A549 (cell line): Measurements from ENCODE around the gene MDM1. TPM values are rescaled to one million over a fixed set of nuclear protein-coding genes. Genes with fewer than 3 reads are reported as not detected.

ENCODE experiments used
- ATAC-seq, 2 experiments: fragments of 200-7000 bp in 1 of 2; fragments of >200 bp in 1 of 2; cut with Nextera tagmentation in 1 of 2; cut with Tn5 transposase in 1 of 2; 3 replicates each; pipeline versions ENCODE4 v1.8.0 to v1.9.1; 2018 to 2020; ENCODE audit warnings: mild to moderate bottlenecking in 1 of 2, moderate library complexity in 1 of 2
- CTCF ChIA-PET: fragments of 300-600 bp; sonication (Branson Sonifier 250); formaldehyde crosslinking; extraction: SDS; loops from one replicate; lab custom pipeline; 2021; ENCODE audit warnings: antibody characterized with exemption, inconsistent platforms; lab: Yijun Ruan, JAX
- POLR2A ChIA-PET: fragments of 350-600 bp; formaldehyde crosslinking; extraction: SDS; loops from one replicate; lab custom pipeline; 2021; ENCODE audit warnings: antibody characterized with exemption, inconsistent platforms; lab: Yijun Ruan, JAX
- DNase-seq, 2 experiments: peaks; one replicate each; pipeline versions ENCODE4 v3.0.0 to v3.0.0-alpha.2; 2011 to 2016; ENCODE audit warnings: low read depth in 1 of 2, low spot score in 1 of 2
- FAIRE-seq: peaks from 2 replicates; lab custom pipeline; 2011; peaks lifted over from hg19 to GRCh38; lab: Jason Lieb, UNC
- H3K27ac ChIP-seq, 2 experiments: fragments of >200 bp; sonication (Bioruptor Twin); formaldehyde crosslinking; 3 replicates each; pipeline ENCODE4 v1.5.1; 2016 to 2017
- H3K4me1 ChIP-seq: fragments of >200 bp; sonication (Bioruptor Twin); formaldehyde crosslinking; 3 replicates; pipeline ENCODE4 v1.6.1; 2016
- H3K4me2 ChIP-seq: fragments of >200 bp; sonication (Bioruptor Twin); formaldehyde crosslinking; 3 replicates; pipeline ENCODE4 v1.6.1; 2016
- H3K4me3 ChIP-seq: fragments of >200 bp; sonication (Bioruptor Twin); formaldehyde crosslinking; 3 replicates; pipeline ENCODE4 v1.5.1; 2016
- H3K9me3 ChIP-seq: fragments of >200 bp; sonication (Bioruptor Twin); formaldehyde crosslinking; 3 replicates; pipeline ENCODE4 v1.6.1; 2016
- ATOH8 ChIP-seq: fragments of 250-450 bp; sonication (Bioruptor Pico); IDR thresholded peaks from 2 replicates; pipeline ENCODE4 v1.5.0; 2020; ENCODE audit warnings: low read depth, mild to moderate bottlenecking, moderate library complexity
- CEBPB ChIP-seq, 2 experiments: fragments of >200 bp in 1 of 2; sonication (Bioruptor Twin) in 1 of 2; formaldehyde crosslinking in 1 of 2; IDR thresholded peaks; 2 replicates each; pipeline ENCODE4 v1.6.1; 2012 to 2016
- CHD2 ChIP-seq: fragments of 150-350 bp; IDR thresholded peaks from 2 replicates; pipeline ENCODE4 v1.6.1; 2014; ENCODE audit warnings: low read length; ENCODE audit not compliant: partially characterized antibody
- CHD4 ChIP-seq: fragments of 200-600 bp; sonication (generic); IDR thresholded peaks from 2 replicates; pipeline ENCODE4 v1.6.1; 2016; ENCODE audit warnings: antibody characterized with exemption, mild to moderate bottlenecking, borderline replicate concordance
- EHMT2 ChIP-seq: fragments of 200-600 bp; sonication (generic); IDR thresholded peaks from 2 replicates; pipeline ENCODE4 v1.6.1; 2016; ENCODE audit warnings: antibody characterized with exemption, low read depth, mild to moderate bottlenecking, moderate library complexity
- EP300 ChIP-seq, 2 experiments: fragments of >200 bp; sonication (Bioruptor Twin); formaldehyde crosslinking; IDR thresholded peaks; 2 replicates in 1 of 2; 3 replicates in 1 of 2; pipeline ENCODE4 v1.6.1; 2016 to 2017
- HDAC2 ChIP-seq: fragments of 200-600 bp; sonication (generic); IDR thresholded peaks from 2 replicates; pipeline ENCODE4 v1.6.1; 2016
- HES2 ChIP-seq: fragments of >200 bp; sonication (Bioruptor Twin); formaldehyde crosslinking; IDR thresholded peaks from 2 replicates; pipeline ENCODE4 v1.6.1; 2016
- HEYL ChIP-seq: fragments of 250-450 bp; sonication (Bioruptor Pico); IDR thresholded peaks from 2 replicates; pipeline ENCODE4 v1.8.0; 2021; ENCODE audit warnings: mild to moderate bottlenecking, moderate library complexity
- HOXA7 ChIP-seq: fragments of 250-450 bp; sonication (Bioruptor Pico); IDR thresholded peaks from 2 replicates; pipeline ENCODE4 v1.5.0; 2020; ENCODE audit warnings: mild to moderate bottlenecking, moderate library complexity
- HOXB13 ChIP-seq: fragments of 250-450 bp; sonication (Bioruptor Pico); IDR thresholded peaks from 2 replicates; pipeline ENCODE4 v1.5.0; 2020; ENCODE audit warnings: low read depth, mild to moderate bottlenecking, moderate library complexity
- HOXB5 ChIP-seq: fragments of 250-450 bp; sonication (Bioruptor Pico); IDR thresholded peaks from 2 replicates; pipeline ENCODE4 v1.5.0; 2020; ENCODE audit warnings: mild to moderate bottlenecking, moderate library complexity
- KDM1A ChIP-seq: fragments of 200-600 bp; sonication (generic); IDR thresholded peaks from 2 replicates; pipeline ENCODE4 v1.6.1; 2016; ENCODE audit warnings: low read depth, mild to moderate bottlenecking
- MAX ChIP-seq: IDR thresholded peaks from 2 replicates; pipeline ENCODE4 v1.6.1; 2012
- PHF8 ChIP-seq: fragments of 200-600 bp; sonication (generic); IDR thresholded peaks from 2 replicates; pipeline ENCODE4 v1.6.1; 2016; ENCODE audit warnings: low read depth, mild to moderate bottlenecking, antibody characterized with exemption, moderate library complexity, borderline replicate concordance
- POLR2A ChIP-seq: IDR thresholded peaks from 2 replicates; pipeline ENCODE4 v1.6.1; 2012; ENCODE audit warnings: mild to moderate bottlenecking, low read length
- RARB ChIP-seq: fragments of 250-450 bp; sonication (Bioruptor Pico); IDR thresholded peaks from 2 replicates; pipeline ENCODE4 v1.8.0; 2021; ENCODE audit warnings: mild to moderate bottlenecking, moderate library complexity
- RCOR1 ChIP-seq: fragments of 150-350 bp; IDR thresholded peaks from 2 replicates; pipeline ENCODE4 v1.6.1; 2014; ENCODE audit warnings: antibody characterized with exemption, low read length, low read depth
- TFCP2L1 ChIP-seq: fragments of 250-450 bp; sonication (Bioruptor Pico); IDR thresholded peaks from 2 replicates; pipeline ENCODE4 v1.5.0; 2021; ENCODE audit warnings: mild to moderate bottlenecking
- TP53 ChIP-seq: fragments of 250-450 bp; sonication (Bioruptor Pico); IDR thresholded peaks from 2 replicates; pipeline ENCODE4 v1.5.0; 2021; ENCODE audit warnings: mild to moderate bottlenecking, moderate library complexity
- ZC3H11A ChIP-seq: fragments of 450-650 bp; IDR thresholded peaks from 2 replicates; pipeline ENCODE4 v1.6.1; 2014; ENCODE audit warnings: antibody characterized with exemption, mild to moderate bottlenecking
- WGBS: methylation state at CpG from one replicate; pipeline ENCODE4 v1.1.6; 2017; ENCODE audit errors: missing lambda C conversion rate; 5-methylcytosine and 5-hydroxymethylcytosine counted together
- polyA plus RNA-seq, 4 experiments: library from polyadenylated mRNA; depleted of rRNA in 3 of 4; stranded (reverse); fragments of >200 nt; fragmentation: RNase III in 1 of 4; extraction: RNeasy Plus Mini Kit Qiagen cat#74134 plus additional on column Dnase treatment in 1 of 4; gene quantifications; 2 replicates in 3 of 4; 3 replicates in 1 of 4; pipeline ENCODE4 v1.2.3, GENCODE V29; 2011 to 2017
- TF ChIP-seq, protein P1 (sequence below): fragments of >200 bp; sonication (Bioruptor Twin); formaldehyde crosslinking; IDR thresholded peaks from 3 replicates; pipeline ENCODE4 v1.6.1; 2016
- TF ChIP-seq, protein P2 (sequence below): fragments of 150-350 bp; IDR thresholded peaks from 2 replicates; pipeline ENCODE4 v1.6.1; 2014; ENCODE audit warnings: low read depth, mild to moderate bottlenecking, low read length
- TF ChIP-seq, protein P3 (sequence below): fragments of 200-600 bp; sonication (generic); IDR thresholded peaks from 2 replicates; pipeline ENCODE4 v1.6.1; 2016; ENCODE audit warnings: antibody characterized with exemption, mild to moderate bottlenecking, moderate library complexity
- TF ChIP-seq, protein P4 (sequence below): fragments of 250-450 bp; sonication (Bioruptor Pico); IDR thresholded peaks from 2 replicates; pipeline ENCODE4 v1.5.0; 2021; ENCODE audit warnings: mild to moderate bottlenecking, moderate library complexity, borderline replicate concordance
- TF ChIP-seq, protein P5 (sequence below): fragments of >200 bp; sonication (Bioruptor Twin); formaldehyde crosslinking; IDR thresholded peaks from 3 replicates; pipeline ENCODE4 v1.5.1; 2016

Gene MDM1
- polyA plus RNA-seq, 2 of the 4 experiments (the other 2 are of a cell fraction): 12.5 to 24.5 TPM

GRCh38 chr12:68356986-68357385 is 24.8 kb upstream of the MDM1 start:
- Histone ChIP-seq H3K4me1 (peaks cover 16% of the 10 kb centered on the region; the same call in 2 of the 3 replicates), H3K9me3 (no peaks in the 10 kb centered on the region), H3K27ac (no peak overlapping the region), H3K4me2 (no peak overlapping the region), H3K4me3 (no peak overlapping the region)
- CTCF ChIA-PET: interaction anchor here (0.8 to 4.0 kb wide), 8 partner anchors 7 to 326 kb away, joined by 3 to 24 read pairs (median 4); no protein-coding TSS in a partner anchor
- no peak for DNase-seq
- WGBS: 77% methylated on average over 1 of the region's 1 CpG
- no peak for TF ChIP-seq TFCP2L1 (CRISPR knock-in tag)
- no peak for TF ChIP-seq KDM1A
- no peak for TF ChIP-seq HOXA7
- no peak for TF ChIP-seq MAX
- no peak for TF ChIP-seq TP53 (CRISPR knock-in tag)
- no peak for TF ChIP-seq EHMT2
- no peak for TF ChIP-seq PHF8
- TF ChIP-seq HES2: no peak
- no peak for TF ChIP-seq HOXB5
- no peak for TF ChIP-seq CHD2
- TF ChIP-seq HEYL: no peak
- TF ChIP-seq, protein P1, sequence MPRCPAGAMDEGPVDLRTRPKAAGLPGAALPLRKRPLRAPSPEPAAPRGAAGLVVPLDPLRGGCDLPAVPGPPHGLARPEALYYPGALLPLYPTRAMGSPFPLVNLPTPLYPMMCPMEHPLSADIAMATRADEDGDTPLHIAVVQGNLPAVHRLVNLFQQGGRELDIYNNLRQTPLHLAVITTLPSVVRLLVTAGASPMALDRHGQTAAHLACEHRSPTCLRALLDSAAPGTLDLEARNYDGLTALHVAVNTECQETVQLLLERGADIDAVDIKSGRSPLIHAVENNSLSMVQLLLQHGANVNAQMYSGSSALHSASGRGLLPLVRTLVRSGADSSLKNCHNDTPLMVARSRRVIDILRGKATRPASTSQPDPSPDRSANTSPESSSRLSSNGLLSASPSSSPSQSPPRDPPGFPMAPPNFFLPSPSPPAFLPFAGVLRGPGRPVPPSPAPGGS: no peak
- TF ChIP-seq ATOH8 (CRISPR knock-in tag): no peak
- no peak for TF ChIP-seq RCOR1
- TF ChIP-seq, protein P2, sequence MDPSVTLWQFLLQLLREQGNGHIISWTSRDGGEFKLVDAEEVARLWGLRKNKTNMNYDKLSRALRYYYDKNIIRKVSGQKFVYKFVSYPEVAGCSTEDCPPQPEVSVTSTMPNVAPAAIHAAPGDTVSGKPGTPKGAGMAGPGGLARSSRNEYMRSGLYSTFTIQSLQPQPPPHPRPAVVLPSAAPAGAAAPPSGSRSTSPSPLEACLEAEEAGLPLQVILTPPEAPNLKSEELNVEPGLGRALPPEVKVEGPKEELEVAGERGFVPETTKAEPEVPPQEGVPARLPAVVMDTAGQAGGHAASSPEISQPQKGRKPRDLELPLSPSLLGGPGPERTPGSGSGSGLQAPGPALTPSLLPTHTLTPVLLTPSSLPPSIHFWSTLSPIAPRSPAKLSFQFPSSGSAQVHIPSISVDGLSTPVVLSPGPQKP: no peak
- TF ChIP-seq, protein P3, sequence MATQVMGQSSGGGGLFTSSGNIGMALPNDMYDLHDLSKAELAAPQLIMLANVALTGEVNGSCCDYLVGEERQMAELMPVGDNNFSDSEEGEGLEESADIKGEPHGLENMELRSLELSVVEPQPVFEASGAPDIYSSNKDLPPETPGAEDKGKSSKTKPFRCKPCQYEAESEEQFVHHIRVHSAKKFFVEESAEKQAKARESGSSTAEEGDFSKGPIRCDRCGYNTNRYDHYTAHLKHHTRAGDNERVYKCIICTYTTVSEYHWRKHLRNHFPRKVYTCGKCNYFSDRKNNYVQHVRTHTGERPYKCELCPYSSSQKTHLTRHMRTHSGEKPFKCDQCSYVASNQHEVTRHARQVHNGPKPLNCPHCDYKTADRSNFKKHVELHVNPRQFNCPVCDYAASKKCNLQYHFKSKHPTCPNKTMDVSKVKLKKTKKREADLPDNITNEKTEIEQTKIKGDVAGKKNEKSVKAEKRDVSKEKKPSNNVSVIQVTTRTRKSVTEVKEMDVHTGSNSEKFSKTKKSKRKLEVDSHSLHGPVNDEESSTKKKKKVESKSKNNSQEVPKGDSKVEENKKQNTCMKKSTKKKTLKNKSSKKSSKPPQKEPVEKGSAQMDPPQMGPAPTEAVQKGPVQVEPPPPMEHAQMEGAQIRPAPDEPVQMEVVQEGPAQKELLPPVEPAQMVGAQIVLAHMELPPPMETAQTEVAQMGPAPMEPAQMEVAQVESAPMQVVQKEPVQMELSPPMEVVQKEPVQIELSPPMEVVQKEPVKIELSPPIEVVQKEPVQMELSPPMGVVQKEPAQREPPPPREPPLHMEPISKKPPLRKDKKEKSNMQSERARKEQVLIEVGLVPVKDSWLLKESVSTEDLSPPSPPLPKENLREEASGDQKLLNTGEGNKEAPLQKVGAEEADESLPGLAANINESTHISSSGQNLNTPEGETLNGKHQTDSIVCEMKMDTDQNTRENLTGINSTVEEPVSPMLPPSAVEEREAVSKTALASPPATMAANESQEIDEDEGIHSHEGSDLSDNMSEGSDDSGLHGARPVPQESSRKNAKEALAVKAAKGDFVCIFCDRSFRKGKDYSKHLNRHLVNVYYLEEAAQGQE: no peak
- no peak for TF ChIP-seq RARB (CRISPR knock-in tag)
- TF ChIP-seq, all 56 proteins: peak for 0
- ATAC-seq: no peak
- POLR2A ChIA-PET: interaction anchor here (1.3 kb wide), 1 partner anchor 253 kb away, joined by 3 read pairs; the partner anchor contains the start of gene RAP1B
- no peak for FAIRE-seq

GRCh38 chr12:68356060-68356695 is 24.0 kb upstream of the MDM1 start:
- no peak overlapping the region for H3K4me3 ChIP-seq
- FAIRE-seq: no peak
- no peaks in the 10 kb centered on the region for H3K9me3 ChIP-seq
- CTCF ChIA-PET: interaction anchor here (0.6 to 4.0 kb wide), 3 partner anchors 7 to 29 kb away, joined by 3 to 24 read pairs (median 21); no protein-coding TSS in a partner anchor
- ATAC-seq: no peak
- H3K4me1 ChIP-seq: peaks cover 20% of the 10 kb centered on the region; the same call in 2 of the 3 replicates
- no peak overlapping the region for H3K4me2 ChIP-seq
- POLR2A ChIA-PET: interaction anchor here (1.3 kb wide), 1 partner anchor 254 kb away, joined by 3 read pairs; the partner anchor contains the start of gene RAP1B
- no peak overlapping the region for H3K27ac ChIP-seq
- no peak for DNase-seq
- no peak for TF ChIP-seq HES2
- no peak for TF ChIP-seq HDAC2
- TF ChIP-seq POLR2A: no peak
- TF ChIP-seq, protein P4, sequence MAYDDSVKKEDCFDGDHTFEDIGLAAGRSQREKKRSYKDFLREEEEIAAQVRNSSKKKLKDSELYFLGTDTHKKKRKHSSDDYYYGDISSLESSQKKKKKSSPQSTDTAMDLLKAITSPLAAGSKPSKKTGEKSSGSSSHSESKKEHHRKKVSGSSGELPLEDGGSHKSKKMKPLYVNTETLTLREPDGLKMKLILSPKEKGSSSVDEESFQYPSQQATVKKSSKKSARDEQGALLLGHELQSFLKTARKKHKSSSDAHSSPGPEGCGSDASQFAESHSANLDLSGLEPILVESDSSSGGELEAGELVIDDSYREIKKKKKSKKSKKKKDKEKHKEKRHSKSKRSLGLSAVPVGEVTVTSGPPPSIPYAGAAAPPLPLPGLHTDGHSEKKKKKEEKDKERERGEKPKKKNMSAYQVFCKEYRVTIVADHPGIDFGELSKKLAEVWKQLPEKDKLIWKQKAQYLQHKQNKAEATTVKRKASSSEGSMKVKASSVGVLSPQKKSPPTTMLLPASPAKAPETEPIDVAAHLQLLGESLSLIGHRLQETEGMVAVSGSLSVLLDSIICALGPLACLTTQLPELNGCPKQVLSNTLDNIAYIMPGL (CRISPR knock-in tag): no peak
- TF ChIP-seq, protein P5, sequence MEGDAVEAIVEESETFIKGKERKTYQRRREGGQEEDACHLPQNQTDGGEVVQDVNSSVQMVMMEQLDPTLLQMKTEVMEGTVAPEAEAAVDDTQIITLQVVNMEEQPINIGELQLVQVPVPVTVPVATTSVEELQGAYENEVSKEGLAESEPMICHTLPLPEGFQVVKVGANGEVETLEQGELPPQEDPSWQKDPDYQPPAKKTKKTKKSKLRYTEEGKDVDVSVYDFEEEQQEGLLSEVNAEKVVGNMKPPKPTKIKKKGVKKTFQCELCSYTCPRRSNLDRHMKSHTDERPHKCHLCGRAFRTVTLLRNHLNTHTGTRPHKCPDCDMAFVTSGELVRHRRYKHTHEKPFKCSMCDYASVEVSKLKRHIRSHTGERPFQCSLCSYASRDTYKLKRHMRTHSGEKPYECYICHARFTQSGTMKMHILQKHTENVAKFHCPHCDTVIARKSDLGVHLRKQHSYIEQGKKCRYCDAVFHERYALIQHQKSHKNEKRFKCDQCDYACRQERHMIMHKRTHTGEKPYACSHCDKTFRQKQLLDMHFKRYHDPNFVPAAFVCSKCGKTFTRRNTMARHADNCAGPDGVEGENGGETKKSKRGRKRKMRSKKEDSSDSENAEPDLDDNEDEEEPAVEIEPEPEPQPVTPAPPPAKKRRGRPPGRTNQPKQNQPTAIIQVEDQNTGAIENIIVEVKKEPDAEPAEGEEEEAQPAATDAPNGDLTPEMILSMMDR: no peak
- no peak for TF ChIP-seq HOXB13
- TF ChIP-seq EP300 (IDR thresholded peaks at IDR 0.05): no peak
- TF ChIP-seq CEBPB (IDR thresholded peaks at IDR 0.05): no peak
- no peak for TF ChIP-seq ZC3H11A
- TF ChIP-seq CHD4: no peak
